HG03066 (cell line): ENCODE results near the gene ZNF44.
"Not testable (repeated sequence)": the region's sequence is repeated elsewhere in the genome, so short reads cannot be mapped to it uniquely, and the experiment has no call there.

Experiments
- ATAC-seq: cut with Tn5 transposase; IDR thresholded peaks from one replicate; pipeline ENCODE4 v1.9.1; 2021; ENCODE audit warnings: low read depth; ENCODE audit not compliant: unreplicated experiment

ZNF44 gene

DNA sequence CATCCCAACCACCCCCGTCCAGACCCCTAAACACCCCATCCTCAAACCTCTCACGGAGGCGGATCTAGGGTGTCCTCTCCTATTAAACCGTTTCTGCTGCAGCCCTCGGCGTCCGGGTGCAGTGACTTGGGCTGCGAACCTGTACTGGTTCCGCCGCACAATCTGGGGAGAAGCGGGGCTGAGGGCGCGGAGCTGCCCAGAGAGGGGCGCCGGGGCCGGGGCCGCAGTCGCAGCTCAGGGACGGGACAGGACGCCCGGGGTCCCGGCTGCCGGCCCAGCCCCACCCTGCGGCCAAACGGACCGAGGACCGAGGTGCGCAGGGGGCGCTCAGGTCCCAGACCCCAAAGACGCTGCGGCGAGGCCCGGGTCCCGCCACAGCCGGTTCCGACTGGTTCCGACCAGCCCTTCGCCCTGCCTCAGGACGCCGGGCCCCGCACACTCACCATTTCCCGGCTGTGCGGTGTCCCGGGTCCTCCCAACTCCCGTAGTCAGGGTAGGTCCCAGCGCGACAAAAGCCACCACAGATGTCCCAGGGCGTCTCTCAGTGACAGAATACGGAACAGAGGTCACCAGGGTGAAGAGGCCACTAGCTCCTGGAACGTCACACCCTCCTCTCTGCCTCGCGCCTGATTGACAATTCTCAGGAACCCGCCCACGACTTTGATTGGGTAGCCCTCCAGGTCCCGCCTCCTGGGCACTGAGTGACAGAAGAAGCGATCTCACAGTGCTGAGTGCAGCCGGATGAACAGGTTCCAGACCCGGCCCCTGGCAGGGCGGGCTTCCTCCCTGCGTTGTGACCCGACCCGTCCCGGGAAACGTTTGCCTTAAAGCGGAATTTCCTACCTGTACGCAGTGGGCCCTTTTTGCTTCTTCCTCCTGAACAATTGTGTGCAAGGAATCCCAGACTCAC, at the start of gene ZNF44:
Gene ZNF44, minus strand, starts transcription at position 635 of the 910 bp plus-strand sequence. Its CDS starts 189 bp downstream, at position 446.
- ATAC-seq: peak; percentile 83

DNA sequence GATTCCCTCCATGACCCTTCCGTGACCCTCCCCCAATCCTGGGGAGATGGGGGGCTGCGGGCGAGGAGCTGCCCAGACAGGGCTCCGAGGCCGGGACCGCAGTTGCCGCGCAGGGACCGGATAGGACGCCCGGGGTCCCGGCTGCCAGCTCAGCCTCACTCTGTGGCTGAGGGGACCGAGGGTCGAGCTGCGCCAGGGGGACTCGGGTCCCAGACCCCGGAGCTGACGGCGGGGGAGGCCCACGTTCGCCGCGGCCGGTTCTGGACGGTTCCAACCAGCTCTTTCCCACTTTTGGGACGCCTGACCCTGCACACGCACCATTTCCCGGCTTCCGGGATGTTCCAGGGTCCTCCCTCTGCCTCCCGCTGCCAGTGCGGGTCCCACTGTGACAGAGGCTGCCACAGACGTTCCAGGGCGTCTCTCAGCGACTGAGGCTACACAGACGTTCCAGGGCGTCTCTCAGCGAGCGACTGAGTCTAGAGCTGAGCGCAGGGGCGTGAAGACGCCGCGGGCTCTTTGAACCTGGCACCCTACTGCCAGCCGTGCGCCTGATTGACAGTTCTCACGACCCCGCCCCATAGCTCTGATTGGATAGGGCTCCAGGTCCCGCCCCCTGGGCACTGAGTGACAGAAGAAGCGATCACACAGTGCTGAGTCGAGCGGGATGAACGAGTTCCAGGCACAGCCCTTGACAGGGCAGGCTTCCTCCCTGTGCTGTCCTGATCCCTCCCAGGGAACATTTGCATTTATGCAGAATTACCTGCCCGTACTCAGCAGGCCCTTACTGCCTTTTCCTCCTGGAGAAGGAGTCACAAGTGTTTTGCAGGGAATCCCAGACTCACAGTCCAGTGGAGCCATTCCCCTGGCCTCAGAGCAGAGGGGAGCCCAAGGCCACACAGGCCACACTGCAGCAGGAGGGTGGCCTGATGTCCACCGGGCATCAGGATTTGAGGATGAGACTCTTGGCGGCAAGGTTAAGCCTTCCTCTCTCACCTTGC, 38.8 kb upstream of the ZNF44 start, which contains the start of gene ZNF563:
Gene ZNF563, minus strand, starts transcription at position 472 of the 998 bp plus-strand sequence. Its CDS starts 151 bp downstream, at position 321.
- peak; percentile 84 for ATAC-seq

DNA sequence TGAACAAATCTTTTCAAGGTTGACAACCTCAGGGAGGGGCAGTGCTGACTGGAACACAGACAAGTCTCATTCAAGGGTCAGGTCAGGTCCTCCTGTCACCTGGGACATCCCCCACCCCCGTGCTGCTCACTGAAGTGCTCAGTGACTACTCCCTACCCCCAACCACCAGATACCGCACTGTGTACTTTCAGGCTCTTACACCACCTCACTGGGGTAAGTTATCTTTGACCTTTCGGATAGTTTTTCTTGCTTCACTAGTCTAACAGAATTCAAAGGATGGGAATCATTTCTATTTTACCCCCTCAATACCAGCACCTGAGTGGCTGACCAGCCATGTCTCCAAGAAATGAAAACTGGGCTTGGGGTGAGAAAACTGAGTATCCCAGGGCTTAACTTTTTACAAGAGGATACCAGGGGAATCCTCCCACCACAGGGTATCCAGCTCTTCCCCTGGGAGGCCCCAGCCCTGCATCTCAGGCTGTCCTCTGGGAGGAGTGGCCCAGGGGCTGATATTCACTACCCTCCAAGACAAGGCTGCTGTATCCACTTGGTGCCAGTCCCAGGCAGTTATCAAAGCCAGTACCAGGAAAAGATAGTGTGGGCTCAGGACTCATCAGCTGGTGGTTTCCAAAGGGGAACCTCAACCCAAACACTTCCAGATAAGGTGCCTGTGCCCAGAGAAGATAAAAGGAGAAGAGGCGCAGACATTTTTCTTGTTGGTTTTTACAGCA, 36.7 kb upstream of the ZNF44 start:
- no peak for ATAC-seq

DNA sequence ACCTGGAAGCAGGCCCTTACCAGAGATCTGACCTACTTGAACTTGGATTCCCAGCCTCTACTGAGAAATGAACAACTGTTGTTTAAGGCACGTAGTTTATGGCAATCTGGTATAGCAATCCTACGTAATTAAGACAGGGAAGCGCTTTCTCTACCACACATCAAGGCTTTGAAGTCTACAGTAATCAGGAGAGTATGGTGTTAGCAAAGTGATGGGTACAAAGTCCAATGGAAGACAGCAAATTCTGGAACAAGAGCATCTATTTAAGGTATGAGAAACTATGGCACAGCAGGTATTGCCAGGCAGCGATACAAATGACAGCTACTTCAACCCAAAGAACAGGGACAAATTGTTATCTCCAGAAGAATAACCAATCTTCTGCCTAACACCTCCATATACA, 35.7 kb upstream of the ZNF44 start:
- ATAC-seq: no peak

DNA sequence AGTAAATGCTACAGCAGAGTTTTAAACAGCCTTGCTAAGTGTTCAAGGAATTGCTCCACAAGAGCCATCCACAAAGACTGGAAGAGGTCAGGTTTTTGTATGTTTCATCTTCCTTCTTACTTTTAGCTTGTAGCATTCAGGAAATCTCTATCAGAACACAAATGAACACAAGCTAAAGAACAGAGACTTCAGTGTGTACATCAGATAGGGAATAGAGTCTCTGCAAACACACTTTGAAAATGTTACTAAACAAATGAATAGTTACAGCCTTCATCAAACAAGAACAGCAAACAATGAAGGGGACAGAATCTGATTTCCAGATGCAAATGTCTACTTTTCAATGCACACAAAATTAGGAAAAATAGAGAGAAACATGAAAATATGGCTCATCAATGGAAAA, 31.0 kb upstream of the ZNF44 start:
- ATAC-seq: no peak

DNA sequence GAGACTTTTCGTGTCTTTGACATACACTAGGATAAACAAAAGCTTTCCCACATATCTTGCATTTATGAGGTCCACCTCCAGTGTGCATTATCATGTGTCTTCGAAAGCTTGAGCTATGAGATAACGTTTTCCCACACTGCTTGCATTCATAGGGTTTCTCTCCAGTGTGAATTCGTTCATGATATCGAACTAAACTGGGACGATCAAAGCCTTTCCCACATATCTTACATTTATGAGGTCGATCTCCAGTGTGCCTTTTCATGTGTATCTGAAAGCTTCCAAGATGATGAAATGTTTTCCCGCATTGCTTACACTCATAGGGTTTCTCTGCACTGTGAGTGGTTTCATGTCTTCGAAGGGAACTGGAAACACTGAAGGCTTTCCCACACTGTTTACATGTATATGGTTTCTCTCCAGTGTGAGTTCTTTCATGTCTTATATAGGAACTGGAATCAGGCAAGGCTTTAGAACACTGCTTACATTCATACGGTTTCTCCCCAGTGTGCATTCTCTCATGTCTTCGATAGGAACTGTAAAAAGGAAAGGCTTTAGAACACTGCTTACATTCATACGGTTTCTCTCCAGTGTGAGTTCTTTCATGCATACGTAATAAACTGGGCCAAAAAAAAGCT, 24.2 kb upstream of the ZNF44 start:
- ATAC-seq: no peak

DNA sequence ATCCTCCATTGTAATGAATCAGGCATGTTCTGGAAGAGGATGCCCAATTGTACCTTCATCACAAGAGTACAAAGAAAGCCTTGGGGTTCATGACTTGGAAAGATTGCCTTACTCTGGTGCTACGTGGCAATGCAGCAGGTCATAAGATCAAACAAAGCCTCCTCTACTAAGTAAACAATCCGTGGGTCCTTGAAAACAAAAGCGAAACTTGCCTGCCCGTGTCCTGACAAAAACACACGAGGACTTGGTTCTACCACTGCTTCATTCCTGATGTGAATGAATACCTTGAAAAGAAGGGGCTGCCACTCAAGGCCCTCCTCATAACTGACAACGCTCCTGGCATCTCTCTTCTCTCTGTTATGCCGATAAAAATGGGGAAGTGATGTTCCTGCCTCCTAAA, 19.9 kb upstream of the ZNF44 start:
- no peak for ATAC-seq

DNA sequence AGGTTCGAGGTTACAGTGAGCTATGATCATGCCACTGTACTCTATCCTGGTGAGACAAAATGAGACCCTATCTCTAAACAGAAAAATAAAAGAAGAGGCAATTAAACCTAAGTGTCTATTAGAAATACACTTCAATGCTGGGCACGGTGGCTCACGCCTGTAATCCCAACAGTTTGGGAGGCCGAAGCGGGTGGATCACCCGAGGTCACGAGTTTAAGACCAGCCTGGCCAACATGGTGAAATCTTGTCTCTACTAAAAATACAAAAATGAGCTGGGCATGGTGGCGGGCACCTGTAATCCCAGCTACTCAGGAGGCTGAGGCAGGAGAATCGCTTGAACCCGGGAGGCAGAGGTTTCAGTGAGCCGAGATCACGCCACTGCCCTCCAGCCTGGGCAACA, 14.2 kb upstream of the ZNF44 start:
- not testable (repeated sequence) for ATAC-seq

DNA sequence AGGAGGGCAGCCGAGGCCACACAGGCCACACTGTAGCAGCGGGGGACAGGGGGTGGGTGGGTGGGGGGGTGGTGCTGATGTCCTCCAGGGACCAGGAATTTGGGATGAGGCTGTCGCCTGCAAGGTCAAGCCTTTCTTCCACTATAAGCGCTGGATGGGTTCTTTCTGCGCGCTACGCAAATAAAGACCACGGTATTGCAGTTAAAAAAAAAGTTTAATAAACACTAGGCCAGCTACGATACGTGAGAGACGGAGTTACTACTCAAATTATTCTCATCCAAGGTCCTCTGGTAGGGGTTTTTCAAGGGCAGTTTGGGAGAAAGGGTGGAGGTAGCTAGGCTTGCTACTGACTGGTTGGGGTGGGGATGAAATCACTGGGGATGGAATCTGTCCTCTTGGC, 508 bp upstream of the ZNF44 start:
- peak; percentile 10 for ATAC-seq

DNA sequence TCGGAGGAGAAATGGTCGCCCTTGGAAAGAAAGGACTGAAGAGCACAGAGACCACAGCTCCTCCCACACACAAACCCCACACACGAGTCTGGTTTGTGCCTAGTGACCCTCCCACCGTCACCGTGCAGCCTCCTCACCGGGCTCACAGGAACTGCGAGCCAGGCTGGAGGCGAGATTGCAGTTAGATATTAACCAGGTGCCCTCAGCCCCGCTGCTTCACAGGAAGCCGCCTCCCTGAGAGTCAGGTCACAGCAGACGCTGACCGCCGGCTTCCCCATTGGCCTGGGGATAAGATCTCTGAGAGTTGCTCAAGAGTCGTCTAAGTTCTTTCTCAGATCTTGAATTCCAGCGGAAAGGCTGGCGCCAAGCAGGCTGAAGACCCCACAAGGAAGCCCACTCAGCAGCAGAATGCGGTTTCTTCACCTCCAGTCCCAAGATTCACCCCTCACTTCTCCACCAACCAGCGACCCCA, 870 bp downstream of the ZNF44 start:
- ATAC-seq: peak; percentile 40

DNA sequence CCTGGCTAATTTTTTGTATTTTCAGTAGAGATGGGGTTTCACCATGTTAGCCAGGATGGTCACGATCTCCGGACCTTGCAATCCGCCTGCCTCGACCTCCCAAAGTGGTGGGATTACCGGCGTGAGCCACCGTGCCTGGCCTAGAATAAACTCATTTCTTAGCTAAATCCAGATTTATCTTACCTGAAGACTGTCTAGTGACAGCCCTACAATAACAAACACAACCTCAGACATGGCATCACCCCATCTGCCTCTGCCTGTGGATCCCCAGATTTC, 5.0 kb downstream of the ZNF44 start:
- no peak for ATAC-seq

DNA sequence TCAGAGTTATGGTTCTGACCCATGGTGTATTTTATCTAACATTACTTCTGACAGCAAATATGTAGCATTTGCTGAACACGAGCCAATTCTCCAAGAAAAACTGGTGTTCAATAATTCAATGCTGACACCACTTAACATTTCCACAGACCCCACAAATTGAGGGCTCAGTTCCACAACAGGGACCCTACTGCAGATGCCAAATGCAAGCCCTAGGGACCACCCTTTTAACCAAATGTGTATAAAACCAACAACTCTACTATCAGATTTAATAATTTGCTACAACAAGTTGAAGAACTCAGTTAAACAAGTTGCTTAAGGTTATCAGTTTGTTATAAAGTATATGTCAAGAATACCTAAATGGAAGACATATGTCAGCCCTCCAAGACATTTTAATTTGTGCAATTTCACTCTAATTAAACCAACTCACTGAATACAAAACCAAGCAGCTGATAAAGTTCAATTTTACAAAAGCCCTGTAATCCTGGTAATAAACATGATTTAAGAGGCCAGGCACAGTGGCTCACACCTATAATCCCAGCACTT, 6.7 kb downstream of the ZNF44 start:
- ATAC-seq: no peak

DNA sequence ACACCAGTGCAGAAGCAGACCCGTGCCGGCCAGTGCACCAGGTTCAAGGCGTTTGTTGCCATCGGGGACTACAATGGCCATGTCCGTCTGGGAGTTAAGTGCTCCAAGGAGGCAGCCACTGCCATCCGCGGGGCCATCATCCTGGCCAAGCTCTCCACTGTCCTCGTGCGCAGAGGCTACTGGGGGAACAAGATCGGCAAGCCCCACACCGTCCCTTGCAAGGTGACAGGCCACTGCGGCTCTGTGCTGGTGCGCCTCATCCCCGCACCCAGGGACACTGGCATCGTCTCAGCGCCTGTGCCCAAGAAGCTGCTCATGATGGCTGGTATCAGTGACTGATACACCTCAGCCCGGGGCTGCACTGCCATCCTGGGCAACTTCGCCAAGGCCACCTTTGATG, 10.1 kb downstream of the ZNF44 start:
- no peak for ATAC-seq

DNA sequence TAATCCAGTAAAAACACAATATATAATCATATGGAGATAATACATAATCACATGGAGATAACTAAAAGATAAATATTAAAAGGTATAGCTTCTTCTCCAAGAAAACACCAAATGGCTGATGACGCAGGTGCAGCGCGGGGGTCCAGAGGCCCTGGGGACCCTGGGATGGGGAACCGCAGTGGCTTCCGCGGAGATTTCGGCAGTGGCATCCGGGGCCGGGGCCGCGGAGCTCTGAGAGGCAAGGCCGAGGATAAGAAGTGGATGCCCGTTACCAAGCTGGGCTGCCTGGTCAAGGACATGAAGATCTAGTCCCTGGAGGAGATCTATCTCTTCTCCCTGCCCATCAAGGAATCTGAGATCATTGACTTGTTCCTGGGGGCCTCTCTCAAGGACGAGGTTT, 10.5 kb downstream of the ZNF44 start:
- no peak for ATAC-seq

DNA sequence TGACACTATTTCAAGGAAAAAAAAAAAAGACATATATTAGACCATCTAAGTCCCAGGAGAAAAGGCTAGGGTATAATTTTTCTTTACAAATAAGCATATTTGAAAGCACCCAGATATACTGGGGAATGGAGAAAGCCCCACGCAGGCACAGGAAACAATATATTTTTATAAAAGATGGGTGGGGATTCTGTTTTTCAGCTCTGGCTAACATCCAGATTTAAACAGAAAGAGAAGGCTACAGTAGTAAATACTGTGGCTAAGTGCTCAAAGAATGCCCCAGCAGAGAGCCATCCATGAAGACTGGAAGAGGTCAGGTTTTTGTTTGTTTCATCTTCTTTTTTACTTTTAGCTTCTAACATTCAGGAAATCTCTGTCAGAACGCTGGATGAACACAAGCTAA, 16.0 kb downstream of the ZNF44 start:
- ATAC-seq: no peak

DNA sequence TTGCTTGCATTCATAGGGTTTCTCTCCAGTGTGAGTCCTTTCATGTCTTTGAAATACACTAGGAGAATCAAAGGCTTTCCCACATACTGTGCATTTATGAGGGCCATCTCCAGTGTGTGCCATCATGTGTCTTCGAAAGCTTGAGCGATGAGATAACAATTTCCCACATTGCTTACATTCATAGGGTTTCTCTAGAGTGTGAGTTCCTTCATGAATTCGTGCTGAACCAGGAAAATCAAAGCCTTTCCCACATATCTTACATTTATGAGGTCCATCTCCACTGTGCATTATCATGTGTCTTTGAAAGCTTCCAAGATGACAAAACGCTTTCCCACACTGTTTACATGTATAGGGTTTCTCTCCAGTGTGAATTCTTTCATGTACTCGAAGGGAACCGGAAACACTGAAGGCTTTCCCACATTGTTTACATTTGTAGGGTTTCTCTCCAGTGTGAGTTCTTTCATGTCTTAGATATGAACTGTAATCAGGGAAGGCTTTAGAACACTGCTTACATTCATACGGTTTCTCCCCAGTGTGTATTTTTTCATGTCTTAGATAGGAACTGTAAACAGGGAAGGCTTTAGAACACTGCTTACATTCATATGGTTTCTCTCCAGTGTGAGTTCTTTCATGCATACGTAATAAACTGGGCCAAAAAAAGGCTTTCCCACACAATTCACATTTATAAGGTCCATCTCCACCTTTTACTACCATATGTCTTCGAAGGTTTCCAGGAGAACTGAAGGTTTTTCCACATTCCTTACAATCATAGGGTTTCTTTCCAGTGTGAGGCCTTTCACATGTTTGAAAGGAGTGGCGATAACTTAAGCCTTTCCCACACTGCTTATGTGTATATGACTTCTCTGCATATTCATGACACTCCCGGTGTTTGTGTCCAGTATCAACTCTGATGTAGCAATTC, 21.4 kb downstream of the ZNF44 start:
- no peak for ATAC-seq

DNA sequence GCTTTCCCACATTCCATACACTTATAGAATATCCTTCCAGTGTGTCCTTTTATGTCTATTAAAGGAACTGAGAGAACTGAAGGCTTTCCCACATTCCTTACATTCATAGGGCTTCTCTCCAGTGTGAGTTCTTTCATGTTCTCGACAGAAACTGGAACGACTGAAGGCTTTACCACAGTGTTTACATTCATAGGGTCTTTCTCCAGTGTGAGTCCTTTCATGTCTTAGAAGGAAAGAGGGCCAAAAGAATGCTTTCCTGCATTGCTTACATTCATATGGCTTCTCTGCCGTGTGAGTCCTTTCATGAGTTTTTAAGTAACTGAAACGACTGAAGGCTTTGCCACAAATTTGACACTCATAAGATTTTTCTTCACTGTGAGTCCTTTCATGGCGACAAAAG, 22.3 kb downstream of the ZNF44 start:
- ATAC-seq: no peak

DNA sequence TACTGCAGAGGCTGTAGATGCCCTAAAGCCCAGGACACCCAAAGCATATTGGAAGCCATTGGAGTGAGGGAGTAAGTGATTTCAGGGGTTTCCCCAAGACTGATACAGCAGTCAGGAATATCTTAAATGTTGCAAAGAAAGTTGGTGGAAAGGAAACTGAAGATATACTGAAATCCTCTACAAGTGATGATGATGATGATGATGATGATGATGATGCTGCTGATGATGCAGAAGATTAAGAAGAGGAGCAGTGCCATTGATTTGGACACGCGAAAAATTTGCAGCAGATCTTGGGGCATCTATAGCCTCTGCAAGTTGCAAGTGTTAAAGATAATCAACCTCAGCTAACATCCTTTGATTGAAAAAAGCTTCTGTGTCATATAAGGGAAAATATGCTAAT, 23.8 kb downstream of the ZNF44 start:
- no peak for ATAC-seq
